ENCODE measurements around the gene LMX1A.

The LMX1A gene

DNA sequence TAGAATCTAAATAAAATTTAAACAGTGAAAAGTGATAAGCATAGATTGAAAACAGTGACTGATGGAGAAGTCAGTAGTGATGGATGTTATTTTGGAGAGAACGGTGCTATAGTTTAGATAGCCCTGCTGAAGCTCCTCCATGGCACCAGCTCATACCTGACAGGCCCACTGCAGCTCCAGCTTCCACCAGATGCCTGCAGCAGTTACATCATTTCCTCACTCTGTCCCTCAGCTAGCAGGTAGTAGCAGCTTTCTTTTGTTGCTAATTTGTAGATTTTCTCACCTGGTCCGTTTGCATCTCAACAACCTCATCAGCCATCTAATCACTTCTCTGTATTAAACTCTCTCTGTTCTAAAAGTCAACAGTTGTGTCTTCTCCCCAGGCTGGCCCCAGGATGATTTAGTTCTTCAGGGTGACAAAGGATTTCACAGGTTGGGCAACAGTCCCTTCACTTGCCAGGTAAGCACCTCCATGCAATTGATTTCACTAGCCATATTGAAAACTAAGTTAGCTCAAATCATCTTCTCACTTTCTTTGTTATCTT, 128.3 kb downstream of the LMX1A start:
- Histone ChIP-seq H3K36me3 (no peaks in the 10 kb centered on the region), H3K4me1 (no peaks in the 10 kb centered on the region), H3K27me3 (no peaks in the 10 kb centered on the region), H3K9me3 (replicated peaks in 1 of 11) (no peaks in the 10 kb centered on the region), H4K20me1 (no peaks in the 10 kb centered on the region; a peak in 1 of 22 replicates), H3K9ac (no peak overlapping the region), H3K4me3 (no peak overlapping the region), H3K27ac (no peak overlapping the region), H3K4me2 (no peak overlapping the region)
- no peak for TF ChIP-seq Cebpa-rat (IDR thresholded peaks at IDR 0.05)

DNA sequence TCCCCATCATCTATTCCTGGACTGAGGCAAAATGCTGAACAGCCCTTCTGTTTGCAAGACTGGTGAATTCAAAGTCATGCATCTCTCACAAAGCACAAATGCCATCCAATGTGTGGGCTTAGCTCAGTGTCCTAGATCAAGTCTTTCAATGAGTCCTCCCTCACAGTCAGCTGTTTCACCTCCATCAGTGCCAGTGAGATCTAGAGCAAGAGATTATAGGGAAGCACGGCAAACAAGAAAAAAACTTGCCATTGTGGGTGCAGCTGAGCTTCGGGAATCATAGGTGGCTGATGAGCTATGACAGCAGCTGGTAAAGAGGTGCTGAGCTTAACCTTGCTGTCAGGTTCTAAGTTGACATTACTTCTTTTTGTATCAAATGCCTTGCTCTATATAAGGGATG, 130.2 kb downstream of the LMX1A start:
- no peak for TF ChIP-seq Cebpa-rat (IDR thresholded peaks at IDR 0.05)
- no peaks in the 10 kb centered on the region; a peak in 2 of 22 replicates for H4K20me1 ChIP-seq

DNA sequence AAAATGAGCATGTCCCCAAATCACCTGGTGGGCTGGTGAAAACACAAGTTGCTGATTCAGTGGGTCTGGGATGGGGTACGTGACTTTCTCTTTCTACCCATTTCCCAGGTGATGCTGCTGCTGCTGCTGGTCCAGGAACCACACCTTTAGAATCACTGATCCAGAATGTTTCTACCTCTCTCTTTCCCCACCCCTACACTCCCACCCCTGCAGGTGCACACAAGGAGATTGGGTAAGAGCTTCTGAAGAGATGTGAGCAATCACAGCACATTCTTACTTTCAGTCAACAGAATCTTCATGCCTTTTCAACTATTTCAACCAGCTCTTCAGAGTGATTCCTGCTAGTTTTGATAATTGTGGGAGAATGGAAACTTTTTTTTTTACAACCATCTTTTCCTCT, 130.9 kb downstream of the LMX1A start:
- H3K4me1 ChIP-seq: no peaks in the 10 kb centered on the region
- no peak overlapping the region for H3K27ac ChIP-seq
- no peak overlapping the region for H3K4me3 ChIP-seq
- H3K9me3 ChIP-seq (replicated peaks in 1 of 11): no peaks in the 10 kb centered on the region
- H3K36me3 ChIP-seq: no peaks in the 10 kb centered on the region
- TF ChIP-seq Cebpa-rat (IDR thresholded peaks at IDR 0.05): no peak
- no peaks in the 10 kb centered on the region for H3K27me3 ChIP-seq
- H3K9ac ChIP-seq: no peak overlapping the region
- no peaks in the 10 kb centered on the region; a peak in 2 of 22 replicates for H4K20me1 ChIP-seq
- no peak overlapping the region for H3K4me2 ChIP-seq

More for the DNA sequence above, 130.2 kb downstream of the LMX1A start:
- H3K27ac ChIP-seq: no peak overlapping the region
- no peak overlapping the region for H3K9ac ChIP-seq
- H3K4me3 ChIP-seq: no peak overlapping the region
- no peaks in the 10 kb centered on the region for H3K4me1 ChIP-seq
- no peaks in the 10 kb centered on the region for H3K9me3 ChIP-seq (replicated peaks in 1 of 11)
- no peak overlapping the region for H3K4me2 ChIP-seq
- no peaks in the 10 kb centered on the region for H3K27me3 ChIP-seq
- no peaks in the 10 kb centered on the region for H3K36me3 ChIP-seq

DNA sequence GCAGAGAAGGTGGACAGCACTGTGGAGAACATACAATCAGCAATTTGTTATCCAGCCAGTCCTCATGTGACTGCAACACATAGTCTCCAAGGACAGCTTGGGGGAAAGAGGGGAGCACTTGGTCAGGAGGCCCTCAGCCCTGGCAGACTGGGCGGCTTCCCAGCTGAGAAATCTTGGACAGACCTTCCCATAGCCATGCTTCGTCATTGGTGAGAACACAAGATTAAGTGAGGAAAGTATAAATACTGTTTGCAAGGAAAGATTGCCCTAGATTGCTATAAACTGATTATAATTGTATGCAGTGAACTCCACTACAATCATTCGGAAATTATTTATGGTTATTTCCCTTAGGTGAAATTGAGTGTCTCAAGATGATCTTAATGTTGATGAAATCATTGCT, 131.5 kb downstream of the LMX1A start:
- TF ChIP-seq Cebpa-rat (IDR thresholded peaks at IDR 0.05): no peak
- Histone ChIP-seq H4K20me1 (no peaks in the 10 kb centered on the region; a peak in 2 of 22 replicates), H3K27ac (no peak overlapping the region), H3K36me3 (no peaks in the 10 kb centered on the region), H3K9me3 (replicated peaks in 1 of 11) (no peaks in the 10 kb centered on the region), H3K4me2 (no peak overlapping the region), H3K4me1 (no peaks in the 10 kb centered on the region), H3K4me3 (no peak overlapping the region), H3K27me3 (no peaks in the 10 kb centered on the region), H3K9ac (no peak overlapping the region)

DNA sequence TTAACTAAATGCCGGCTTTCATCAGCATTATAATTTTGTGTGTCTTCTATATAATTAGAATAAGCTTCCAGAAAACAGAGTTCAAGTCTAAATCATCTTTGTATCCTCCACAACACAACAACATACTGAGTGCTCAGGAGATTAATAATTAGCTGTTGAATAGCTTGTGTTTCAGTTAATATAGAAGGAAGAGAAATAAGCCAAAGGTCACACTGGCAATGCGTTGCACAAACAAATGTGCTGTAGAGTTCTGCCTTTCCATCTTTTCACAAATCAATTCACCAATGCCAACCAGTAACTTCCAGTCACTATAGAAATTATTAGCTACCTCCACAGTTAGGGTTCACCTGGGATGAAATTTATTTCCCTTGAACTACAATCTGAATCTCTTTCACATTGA, 132.0 kb downstream of the LMX1A start:
- no peaks in the 10 kb centered on the region for H3K9me3 ChIP-seq (replicated peaks in 1 of 11)
- H3K27me3 ChIP-seq: no peaks in the 10 kb centered on the region
- no peaks in the 10 kb centered on the region for H3K4me1 ChIP-seq
- H4K20me1 ChIP-seq: no peaks in the 10 kb centered on the region; a peak in 2 of 22 replicates
- no peak for TF ChIP-seq Cebpa-rat (IDR thresholded peaks at IDR 0.05)
- H3K4me2 ChIP-seq: no peak overlapping the region
- no peak overlapping the region for H3K27ac ChIP-seq
- H3K36me3 ChIP-seq: no peaks in the 10 kb centered on the region
- H3K9ac ChIP-seq: no peak overlapping the region
- H3K4me3 ChIP-seq: no peak overlapping the region

DNA sequence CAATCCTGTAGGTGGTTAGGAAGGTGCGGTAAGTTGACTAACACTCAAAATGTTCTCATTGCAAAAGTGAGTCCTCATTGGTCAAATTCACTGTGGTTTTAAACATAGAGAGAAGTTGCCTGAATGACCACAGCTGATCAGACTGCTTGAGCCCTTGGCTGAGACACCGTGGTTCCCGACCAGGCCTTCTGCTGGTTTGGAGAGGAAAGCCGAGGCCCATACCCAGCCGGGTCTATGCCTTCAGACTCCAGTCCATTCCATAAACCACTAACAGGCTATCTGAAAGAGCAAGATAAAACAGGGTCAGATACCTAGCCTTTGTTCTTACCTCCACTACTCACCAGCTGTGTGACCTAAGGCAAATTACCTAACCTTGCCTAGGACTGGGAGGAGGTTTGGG, 133.9 kb downstream of the LMX1A start:
- Histone ChIP-seq H3K4me3 (no peak overlapping the region), H3K36me3 (no peaks in the 10 kb centered on the region), H3K9me3 (replicated peaks in 1 of 11) (no peaks in the 10 kb centered on the region), H4K20me1 (no peaks in the 10 kb centered on the region; a peak in 1 of 22 replicates), H3K27ac (no peak overlapping the region), H3K4me2 (no peak overlapping the region), H3K9ac (no peak overlapping the region), H3K4me1 (no peaks in the 10 kb centered on the region), H3K27me3 (no peaks in the 10 kb centered on the region)
- no peak for TF ChIP-seq Cebpa-rat (IDR thresholded peaks at IDR 0.05)

DNA sequence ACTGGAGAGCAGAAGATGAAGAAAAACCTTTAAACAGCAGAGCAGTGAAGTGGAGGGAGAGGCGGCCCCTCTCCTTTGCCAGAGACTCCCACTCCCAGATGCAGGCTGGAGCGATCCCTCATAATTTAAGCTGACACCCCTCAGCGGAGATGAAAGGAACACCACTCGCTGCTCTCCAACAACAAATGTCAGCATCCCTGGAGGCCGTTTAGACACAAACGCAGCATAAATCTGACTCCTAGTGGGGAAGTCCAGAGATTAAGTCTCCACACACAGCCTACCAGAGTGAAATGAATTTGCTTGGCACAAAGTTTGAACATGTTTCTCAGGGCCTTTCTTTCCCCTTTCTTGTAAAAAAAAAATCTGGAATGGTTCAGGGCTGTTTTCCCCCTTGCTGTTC, 137.8 kb downstream of the LMX1A start:
- no peak overlapping the region for H3K9ac ChIP-seq
- no peak overlapping the region for H3K27ac ChIP-seq
- no peaks in the 10 kb centered on the region for H3K36me3 ChIP-seq
- H3K4me3 ChIP-seq: no peak overlapping the region
- H3K4me2 ChIP-seq: no peak overlapping the region
- H4K20me1 ChIP-seq: no peaks in the 10 kb centered on the region; a peak in 2 of 22 replicates
- no peak for TF ChIP-seq Cebpa-rat (IDR thresholded peaks at IDR 0.05)
- H3K27me3 ChIP-seq: no peaks in the 10 kb centered on the region
- no peaks in the 10 kb centered on the region for H3K9me3 ChIP-seq (replicated peaks in 1 of 11)
- no peaks in the 10 kb centered on the region for H3K4me1 ChIP-seq

DNA sequence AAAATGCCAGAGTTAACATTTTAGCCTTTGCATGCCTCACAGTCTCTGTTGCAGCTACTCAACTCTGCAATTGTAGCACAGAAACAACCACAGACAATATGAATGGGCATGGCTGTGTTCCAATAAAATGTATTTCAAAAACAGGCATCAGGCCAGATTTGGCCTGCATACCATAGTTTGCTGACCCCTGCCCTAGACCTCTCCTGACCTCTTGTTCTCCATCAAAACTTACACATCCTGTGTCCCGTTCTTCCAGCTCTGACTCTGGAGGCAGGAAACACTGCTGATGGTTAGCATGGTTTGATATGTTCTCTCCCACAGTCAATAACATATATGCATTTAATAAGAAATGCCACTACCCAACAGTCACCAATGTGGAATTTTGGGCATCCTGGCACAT, 138.6 kb downstream of the LMX1A start:
- TF ChIP-seq Cebpa-rat (IDR thresholded peaks at IDR 0.05): no peak
- Histone ChIP-seq H4K20me1 (no peaks in the 10 kb centered on the region; a peak in 2 of 22 replicates), H3K27ac (no peak overlapping the region), H3K9ac (no peak overlapping the region), H3K4me2 (no peak overlapping the region), H3K36me3 (no peaks in the 10 kb centered on the region), H3K4me1 (no peaks in the 10 kb centered on the region), H3K4me3 (no peak overlapping the region), H3K27me3 (no peaks in the 10 kb centered on the region), H3K9me3 (replicated peaks in 1 of 11) (no peaks in the 10 kb centered on the region)

DNA sequence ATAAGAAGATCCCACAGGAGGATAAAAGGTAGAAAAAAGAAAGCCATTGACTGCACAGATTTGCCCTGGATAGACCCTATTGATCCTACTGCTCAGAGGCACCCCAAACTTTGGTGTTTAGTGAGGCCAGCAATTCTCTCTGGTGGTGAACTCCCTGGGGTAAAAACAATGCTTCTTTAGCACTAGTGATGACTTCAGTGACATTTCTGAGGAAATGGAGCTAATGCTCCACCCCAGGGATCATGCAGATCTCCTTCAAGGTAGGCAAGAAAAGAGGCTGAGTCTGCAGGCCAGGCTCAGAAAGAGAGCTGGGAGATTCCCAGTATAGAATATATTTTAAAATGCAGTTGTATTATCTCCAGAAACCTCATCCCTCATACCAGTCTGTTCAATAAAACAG, 140.3 kb downstream of the LMX1A start:
- no peaks in the 10 kb centered on the region for H3K4me1 ChIP-seq
- H3K9ac ChIP-seq: no peak overlapping the region
- H3K4me3 ChIP-seq: no peak overlapping the region
- no peaks in the 10 kb centered on the region; a peak in 1 of 22 replicates for H4K20me1 ChIP-seq
- no peaks in the 10 kb centered on the region for H3K9me3 ChIP-seq (replicated peaks in 1 of 11)
- H3K36me3 ChIP-seq: no peaks in the 10 kb centered on the region
- H3K27ac ChIP-seq: no peak overlapping the region
- no peaks in the 10 kb centered on the region for H3K27me3 ChIP-seq
- TF ChIP-seq Cebpa-rat (IDR thresholded peaks at IDR 0.05): no peak
- no peak overlapping the region for H3K4me2 ChIP-seq

DNA sequence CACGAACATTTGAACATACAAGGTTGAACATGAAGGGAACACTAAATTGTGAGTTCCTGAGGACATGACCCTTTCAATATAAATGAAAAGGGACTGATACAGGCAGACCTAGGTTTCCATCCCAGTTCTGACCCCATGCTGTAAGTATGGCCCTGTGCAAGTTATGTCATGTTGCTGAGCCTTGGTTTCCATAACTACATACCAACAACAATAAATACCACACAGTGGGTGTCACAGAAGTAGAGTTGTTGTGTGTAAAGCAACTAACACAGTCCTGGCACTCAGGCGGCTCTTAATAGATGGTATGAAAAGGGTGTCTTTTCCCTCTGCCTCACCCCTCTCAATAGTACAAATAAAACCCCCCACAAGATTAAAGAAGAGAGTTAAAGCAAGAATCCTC, 140.8 kb downstream of the LMX1A start:
- TF ChIP-seq Cebpa-rat (IDR thresholded peaks at IDR 0.05): no peak
- no peaks in the 10 kb centered on the region for H3K27me3 ChIP-seq
- no peaks in the 10 kb centered on the region; a peak in 1 of 22 replicates for H4K20me1 ChIP-seq
- no peaks in the 10 kb centered on the region for H3K36me3 ChIP-seq
- H3K4me2 ChIP-seq: no peak overlapping the region
- no peak overlapping the region for H3K27ac ChIP-seq
- no peak overlapping the region for H3K9ac ChIP-seq
- no peaks in the 10 kb centered on the region for H3K9me3 ChIP-seq (replicated peaks in 1 of 11)
- no peak overlapping the region for H3K4me3 ChIP-seq
- no peaks in the 10 kb centered on the region for H3K4me1 ChIP-seq

Data from BLaER1 treated with 17β-estradiol and CSF1 and Interleukin-3, amounts not matched to agents 10 nM and 100 nM (cell line).